Measurements from ENCODE around the gene PYCARD. TPM values are rescaled to one million over a fixed set of nuclear protein-coding genes. Genes with fewer than 3 reads are reported as not detected.
"Not testable (repeated sequence)": the region's sequence is repeated elsewhere in the genome, so short reads cannot be mapped to it uniquely, and the experiment has no call there.

PYCARD gene
- total and polyA plus RNA-seq, 10 donors: 68.0 to 135 (median 99.7) TPM

DNA sequence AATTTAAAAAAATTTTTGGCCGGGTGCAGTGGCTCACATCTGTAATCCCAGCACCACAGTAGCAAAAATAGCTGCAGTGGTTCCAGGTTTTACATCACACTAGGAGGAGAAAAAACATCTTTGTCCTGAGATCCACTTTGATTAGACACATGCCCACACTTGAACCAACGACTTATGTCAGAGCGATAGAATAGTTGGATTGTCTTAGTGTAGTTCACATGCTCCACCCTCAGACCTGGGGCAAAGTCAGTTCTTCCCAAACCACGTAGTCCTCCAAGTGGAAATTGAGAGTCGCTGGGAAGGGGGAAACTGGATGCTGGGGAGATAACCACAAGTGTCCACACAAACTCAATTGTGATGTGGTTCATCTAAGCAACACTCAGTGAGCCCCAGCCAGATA, 45.8 kb upstream of the PYCARD start:
- Histone ChIP-seq H3K36me3 (no peaks in the 10 kb centered on the region), H3K27me3 (replicated peaks in 1 of 7) (no peaks in the 10 kb centered on the region), H3K4me3 (no peak overlapping the region), H3K27ac (no peak overlapping the region), H3K4me1 (peaks cover 0 to 25% (median 15%) of the 10 kb centered on the region in 6 donors), H3K9me3 (no peaks in the 10 kb centered on the region)
- WGBS, 5 donors: 85 to 95% (median 89%) methylated on average over 5 of the region's 5 CpGs
- DNase-seq: no peak
- intact Hi-C loops (cut with DNase I; ENCODE audit: low total_unique reads): no loop called here
- TF ChIP-seq, protein P1, sequence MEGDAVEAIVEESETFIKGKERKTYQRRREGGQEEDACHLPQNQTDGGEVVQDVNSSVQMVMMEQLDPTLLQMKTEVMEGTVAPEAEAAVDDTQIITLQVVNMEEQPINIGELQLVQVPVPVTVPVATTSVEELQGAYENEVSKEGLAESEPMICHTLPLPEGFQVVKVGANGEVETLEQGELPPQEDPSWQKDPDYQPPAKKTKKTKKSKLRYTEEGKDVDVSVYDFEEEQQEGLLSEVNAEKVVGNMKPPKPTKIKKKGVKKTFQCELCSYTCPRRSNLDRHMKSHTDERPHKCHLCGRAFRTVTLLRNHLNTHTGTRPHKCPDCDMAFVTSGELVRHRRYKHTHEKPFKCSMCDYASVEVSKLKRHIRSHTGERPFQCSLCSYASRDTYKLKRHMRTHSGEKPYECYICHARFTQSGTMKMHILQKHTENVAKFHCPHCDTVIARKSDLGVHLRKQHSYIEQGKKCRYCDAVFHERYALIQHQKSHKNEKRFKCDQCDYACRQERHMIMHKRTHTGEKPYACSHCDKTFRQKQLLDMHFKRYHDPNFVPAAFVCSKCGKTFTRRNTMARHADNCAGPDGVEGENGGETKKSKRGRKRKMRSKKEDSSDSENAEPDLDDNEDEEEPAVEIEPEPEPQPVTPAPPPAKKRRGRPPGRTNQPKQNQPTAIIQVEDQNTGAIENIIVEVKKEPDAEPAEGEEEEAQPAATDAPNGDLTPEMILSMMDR (IDR thresholded peaks at IDR 0.05 in 8 of 11, conservative IDR thresholded peaks at IDR 0.05 in 3 of 11): no peak
- TF ChIP-seq POLR2A (IDR thresholded peaks at IDR 0.05) (no peak), POLR2AphosphoS5 (IDR thresholded peaks at IDR 0.05) (no peak)

DNA sequence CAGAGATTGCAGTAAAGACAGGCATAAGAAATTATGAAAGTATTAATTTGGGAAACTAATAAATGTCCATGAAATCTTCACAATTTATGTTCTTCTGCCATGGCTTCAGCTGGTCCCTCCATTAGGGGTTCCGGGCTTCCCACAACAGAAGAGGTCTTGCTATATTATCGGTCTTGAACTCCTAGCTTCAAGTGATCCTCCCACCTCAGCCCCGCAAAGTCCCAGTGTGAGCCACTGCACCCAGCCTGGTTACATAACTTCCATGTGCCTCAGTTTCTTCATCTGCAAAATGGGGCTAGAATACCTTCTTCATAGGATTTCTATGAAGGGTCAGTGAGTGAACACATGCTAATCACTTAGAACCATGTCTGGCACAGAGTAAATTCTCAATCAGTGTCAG, 43.7 kb upstream of the PYCARD start:
- intact Hi-C loops (cut with DNase I; ENCODE audit: low total_unique reads): no loop called here
- TF ChIP-seq POLR2AphosphoS5 (IDR thresholded peaks at IDR 0.05) (no peak), POLR2A (IDR thresholded peaks at IDR 0.05) (no peak)
- TF ChIP-seq, protein P1 (IDR thresholded peaks at IDR 0.05 in 8 of 11, conservative IDR thresholded peaks at IDR 0.05 in 3 of 11): no peak
- no peaks in the 10 kb centered on the region for H3K36me3 ChIP-seq
- H3K4me3 ChIP-seq: no peak overlapping the region
- no peaks in the 10 kb centered on the region for H3K27me3 ChIP-seq (replicated peaks in 1 of 7)
- no peaks in the 10 kb centered on the region for H3K9me3 ChIP-seq
- 94 to 100% (median 98%) methylated on average over 3 of the region's 3 CpGs for WGBS, 5 donors
- H3K27ac ChIP-seq: no peak overlapping the region
- peaks cover 0 to 39% (median 22%) of the 10 kb centered on the region in 6 donors for H3K4me1 ChIP-seq
- no peak for DNase-seq

DNA sequence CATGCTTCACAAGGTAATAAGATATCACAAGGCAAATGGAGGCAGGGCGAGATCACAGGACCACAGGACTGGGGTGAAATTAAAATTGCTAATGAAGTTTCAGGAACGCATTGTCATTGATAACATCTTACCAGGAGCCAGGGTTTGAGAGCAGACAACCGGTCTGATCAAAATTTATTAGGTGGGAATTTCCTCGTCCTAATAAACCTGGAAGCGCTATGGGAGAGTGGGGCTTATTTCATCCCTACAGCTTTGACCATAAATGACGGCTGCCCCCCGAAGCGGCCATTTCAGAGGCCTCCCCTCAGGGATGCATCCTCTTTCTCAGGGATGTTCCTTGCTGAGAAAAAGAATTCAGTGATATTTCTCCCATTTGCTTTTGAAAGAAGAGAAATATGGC, 43.0 kb upstream of the PYCARD start:
- intact Hi-C loops (cut with DNase I; ENCODE audit: low total_unique reads); H3K27me3 ChIP-seq (replicated peaks in 1 of 7); H3K27ac ChIP-seq; H3K4me3 ChIP-seq; H3K36me3 ChIP-seq; DNase-seq; H3K9me3 ChIP-seq: not testable (repeated sequence)
- peaks cover 0 to 41% (median 26%) of the 10 kb centered on the region in 6 donors for H3K4me1 ChIP-seq
- 73 to 91% (median 86%) methylated on average over 8 of the region's 8 CpGs for WGBS, 5 donors

DNA sequence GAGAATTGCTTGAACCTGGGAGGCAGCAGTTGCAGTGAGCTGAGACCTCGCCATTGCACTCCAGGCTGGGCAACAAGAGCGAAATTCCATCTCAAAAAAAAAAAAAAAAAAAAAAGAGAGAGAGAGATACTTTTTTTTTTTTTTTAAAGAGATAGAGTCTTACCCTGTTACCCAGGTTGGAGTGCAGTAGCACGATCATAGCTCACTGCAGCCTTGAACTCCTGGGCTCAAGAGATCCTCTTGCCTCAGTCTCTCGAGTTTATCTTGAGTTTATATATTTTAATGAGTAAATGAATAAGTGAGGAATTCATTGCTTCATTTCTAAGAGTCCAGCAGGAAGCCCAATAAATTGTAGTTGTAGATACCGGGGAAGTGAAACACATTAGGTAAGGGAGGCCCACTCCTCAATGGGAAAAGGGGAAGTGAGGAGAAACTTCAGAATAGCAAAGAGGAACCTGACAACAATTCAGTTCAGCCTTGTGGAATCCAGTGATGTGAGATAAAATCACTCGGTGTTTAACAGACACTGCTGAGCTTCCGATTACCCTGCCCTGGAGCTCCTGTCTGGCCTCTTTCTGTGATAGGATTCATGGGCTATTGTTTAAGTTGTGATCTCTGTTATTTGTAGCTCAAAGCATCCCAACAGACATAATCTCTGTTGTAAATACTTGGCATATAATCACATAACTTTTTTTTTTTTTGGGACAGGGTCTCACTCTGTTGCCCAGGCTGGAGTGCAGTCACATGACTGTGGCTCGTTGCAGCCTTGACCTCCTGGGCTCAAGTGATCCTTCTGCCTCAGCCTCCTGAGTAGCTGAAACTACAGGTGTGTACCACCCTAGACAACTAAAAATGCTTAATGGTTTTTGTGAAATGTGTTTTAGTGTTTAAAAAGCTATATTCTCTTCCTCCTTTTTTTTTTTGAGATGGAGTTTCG, 41.4 kb upstream of the PYCARD start:
- Histone ChIP-seq H3K4me1 (peaks cover 0 to 42% (median 27%) of the 10 kb centered on the region in 6 donors), H3K9me3 (no peaks in the 10 kb centered on the region), H3K27me3 (replicated peaks in 1 of 7) (no peaks in the 10 kb centered on the region), H3K4me3 (no peak overlapping the region), H3K27ac (peak overlapping the region in 6 of 8 donors; percentile 15 to 77 (median 44)), H3K36me3 (no peaks in the 10 kb centered on the region)
- TF ChIP-seq POLR2AphosphoS5 (IDR thresholded peaks at IDR 0.05): no peak
- TF ChIP-seq, protein P1 (IDR thresholded peaks at IDR 0.05 in 8 of 11, conservative IDR thresholded peaks at IDR 0.05 in 3 of 11): no peak
- TF ChIP-seq POLR2A (IDR thresholded peaks at IDR 0.05): no peak
- DNase-seq: no peak
- 30 to 47% (median 38%) methylated on average over 7 to 9 of the region's 9 CpGs for WGBS, 5 donors
- intact Hi-C loops (cut with DNase I; ENCODE audit: low total_unique reads): no loop called here

Data from spleen (tissue), 11 donors.